Measurements from ENCODE around the gene ITGA6. TPM values are rescaled to one million over a fixed set of nuclear protein-coding genes. Genes with fewer than 3 reads are reported as not detected.

ITGA6 gene
- total RNA-seq, 1 experiment from 2014 or later: 78.3 TPM

DNA sequence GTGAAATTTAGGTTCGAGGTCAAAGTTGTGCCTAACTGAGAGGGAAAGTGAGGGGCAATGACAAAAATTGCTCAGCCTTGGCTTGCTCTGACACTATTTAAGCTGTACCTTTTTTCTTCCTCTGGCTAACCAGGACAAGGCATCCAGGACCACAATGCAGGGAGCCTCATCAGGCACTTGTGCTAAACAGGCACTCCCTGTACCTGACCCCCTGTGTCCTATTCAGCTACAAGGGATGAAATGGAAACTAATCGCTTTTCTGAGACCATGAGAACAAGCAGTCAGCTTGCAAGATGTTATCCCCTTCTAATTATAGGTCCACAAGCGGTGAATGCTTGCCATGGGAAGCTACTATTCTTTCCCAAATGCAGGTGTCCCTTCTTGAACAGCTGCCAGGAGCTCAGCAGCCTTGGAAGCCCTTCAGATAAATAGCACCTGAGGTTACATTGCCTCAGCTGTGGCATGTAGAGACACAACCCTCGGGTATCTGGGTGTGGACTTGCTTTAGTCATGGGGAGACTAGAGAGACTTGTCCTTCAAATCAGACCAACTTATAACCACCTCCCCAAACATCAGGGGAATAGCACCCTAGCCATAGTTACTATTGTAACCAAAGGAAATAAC lies 19.1 kb upstream of the ITGA6 start:
- Mint-ChIP-seq H3K9me3 (no peaks in the 10 kb centered on the region; a peak in 1 of 5 replicates), H3K36me3 (ENCODE audit: insufficient read depth in 1 of 3, low read depth in 3 of 3) (peaks cover 0 to 2% (median 0%) of the 10 kb centered on the region in 3 experiments; a peak in 1 of 7 replicates), H3K4me1 (peaks cover 15 to 19% of the 10 kb centered on the region in 2 experiments), H3K27me3 (ENCODE audit: low read depth) (no peaks in the 10 kb centered on the region; the same call in 1 of the 2 replicates), H3K4me3 (no peak overlapping the region), H3K27ac (no peak overlapping the region)
- H2AFZ ChIP-seq (ENCODE audit: low read length): no peak overlapping the region
- no peak overlapping the region for H3K4me2 ChIP-seq (ENCODE audit: insufficient read depth, insufficient read length, low read length)
- TF ChIP-seq, protein P1, sequence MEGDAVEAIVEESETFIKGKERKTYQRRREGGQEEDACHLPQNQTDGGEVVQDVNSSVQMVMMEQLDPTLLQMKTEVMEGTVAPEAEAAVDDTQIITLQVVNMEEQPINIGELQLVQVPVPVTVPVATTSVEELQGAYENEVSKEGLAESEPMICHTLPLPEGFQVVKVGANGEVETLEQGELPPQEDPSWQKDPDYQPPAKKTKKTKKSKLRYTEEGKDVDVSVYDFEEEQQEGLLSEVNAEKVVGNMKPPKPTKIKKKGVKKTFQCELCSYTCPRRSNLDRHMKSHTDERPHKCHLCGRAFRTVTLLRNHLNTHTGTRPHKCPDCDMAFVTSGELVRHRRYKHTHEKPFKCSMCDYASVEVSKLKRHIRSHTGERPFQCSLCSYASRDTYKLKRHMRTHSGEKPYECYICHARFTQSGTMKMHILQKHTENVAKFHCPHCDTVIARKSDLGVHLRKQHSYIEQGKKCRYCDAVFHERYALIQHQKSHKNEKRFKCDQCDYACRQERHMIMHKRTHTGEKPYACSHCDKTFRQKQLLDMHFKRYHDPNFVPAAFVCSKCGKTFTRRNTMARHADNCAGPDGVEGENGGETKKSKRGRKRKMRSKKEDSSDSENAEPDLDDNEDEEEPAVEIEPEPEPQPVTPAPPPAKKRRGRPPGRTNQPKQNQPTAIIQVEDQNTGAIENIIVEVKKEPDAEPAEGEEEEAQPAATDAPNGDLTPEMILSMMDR (conservative IDR thresholded peaks at IDR 0.05): no peak
- no peaks in the 10 kb centered on the region for H3K79me2 ChIP-seq (ENCODE audit: insufficient read depth, low read length)
- H3K23ac ChIP-seq (ENCODE audit: insufficient read length, low read depth, low read length): no peak overlapping the region
- H3K23me2 ChIP-seq (ENCODE audit: insufficient read length, low read depth, low read length, poor library complexity, severe bottlenecking): no peaks in the 10 kb centered on the region
- H3T11ph ChIP-seq (ENCODE audit: low read length): no peak overlapping the region
- DNase-seq: no peak
- no peak overlapping the region for H3K27ac ChIP-seq (ENCODE audit: insufficient read length, low read depth, low read length)
- no peak overlapping the region for H3K18ac ChIP-seq (ENCODE audit: insufficient read length, low read depth, low read length)
- H2BK12ac ChIP-seq (ENCODE audit: insufficient read length, low read depth, low read length): no peak overlapping the region
- no peak overlapping the region for H2BK15ac ChIP-seq (ENCODE audit: low read depth, low read length)
- no peak overlapping the region for H4K91ac ChIP-seq (ENCODE audit: insufficient read length, low read depth, low read length)
- no peaks in the 10 kb centered on the region for H3K27me3 ChIP-seq (ENCODE audit: insufficient read depth, low read length)
- no peak overlapping the region for H4K8ac ChIP-seq (replicated peaks; ENCODE audit: insufficient read length, low read depth, low read length)
- H2BK20ac ChIP-seq (ENCODE audit: low read depth, low read length, poor library complexity, severe bottlenecking): no peak overlapping the region
- no CpG with 5 or more reads among the region's 4 CpGs for WGBS (ENCODE audit: extremely low coverage, insufficient read length, low lambda C conversion rate)
- no peaks in the 10 kb centered on the region for H3K79me1 ChIP-seq (ENCODE audit: insufficient read depth, low read depth, low read length, poor library complexity, severe bottlenecking)
- no peaks in the 10 kb centered on the region for H3K9me3 ChIP-seq (ENCODE audit: control insufficient read depth, low read depth, low read length)
- no peak overlapping the region for H3K14ac ChIP-seq (ENCODE audit: insufficient read depth, low read length)
- no peak overlapping the region for H2AK5ac ChIP-seq (ENCODE audit: insufficient read length, low read length)
- H3K4me1 ChIP-seq (ENCODE audit: insufficient read depth, low read length): no peaks in the 10 kb centered on the region
- H3K56ac ChIP-seq (ENCODE audit: insufficient read length, low read depth, low read length): no peak overlapping the region
- no peak overlapping the region for H2BK5ac ChIP-seq (ENCODE audit: insufficient read length, low read length)
- H4K20me1 ChIP-seq (ENCODE audit: control insufficient read depth, insufficient read depth, insufficient read length): no peaks in the 10 kb centered on the region
- H4K5ac ChIP-seq (ENCODE audit: insufficient read length, low read depth, low read length): no peak overlapping the region
- H2BK120ac ChIP-seq (ENCODE audit: low read depth, low read length, poor library complexity, severe bottlenecking): no peak overlapping the region
- H3K4ac ChIP-seq (ENCODE audit: low read depth, low read length): no peak overlapping the region
- no peak overlapping the region for H3K9ac ChIP-seq (ENCODE audit: extremely low read depth, insufficient read length, low read length)

Data from H9 (cell line).